Activated CD4-positive, alpha-beta T cell treated with anti-CD3 and anti-CD28 coated beads, Interleukin-2, amount 50 U/mL, for 4 hours (primary cell): ENCODE measurements around the gene RAB9A.

Source experiments
- DNase-seq, 2 experiments: peaks; one replicate each; pipeline ENCODE4 v3.0.0-alpha.2; 2020

RAB9A gene

DNA sequence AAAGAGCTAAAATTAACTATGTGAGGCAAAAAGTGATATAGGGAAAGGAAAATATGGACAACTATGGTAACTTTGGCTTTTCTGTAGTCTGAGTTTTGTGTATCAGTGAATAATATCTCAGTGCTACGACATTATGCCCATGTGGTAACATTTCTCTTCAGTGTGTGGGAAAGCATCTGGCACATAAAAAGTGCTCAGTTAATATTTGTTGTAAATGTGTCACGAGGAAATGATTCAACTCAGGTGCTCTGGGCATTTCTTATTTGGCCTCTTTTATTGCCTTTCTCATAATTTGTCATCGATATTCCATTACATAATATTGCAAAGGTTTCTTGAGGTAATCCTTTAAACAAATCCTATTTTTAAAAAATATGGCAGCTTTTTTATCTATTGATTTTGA is 63.2 kb downstream of the RAB9A start:
- DNase-seq: no peak

DNA sequence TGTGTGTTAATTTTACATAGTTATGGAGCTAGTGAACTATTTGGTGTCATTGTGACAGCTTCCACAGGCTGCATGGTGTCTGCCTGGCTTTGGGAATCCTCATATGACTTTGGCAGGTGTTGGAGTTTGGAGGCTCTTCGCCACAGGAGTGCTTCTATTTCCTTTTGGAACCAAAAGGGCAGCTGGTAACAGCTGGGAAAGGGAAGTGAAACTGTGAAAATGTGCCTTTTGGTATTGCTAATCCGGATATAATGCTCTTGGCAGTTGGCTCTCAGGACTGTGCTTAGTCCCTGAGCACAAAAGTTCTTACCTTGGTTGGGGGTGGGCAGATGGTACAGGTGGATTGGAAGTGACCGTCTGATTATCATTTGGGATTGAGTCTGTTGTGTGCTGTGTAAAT is 63.7 kb downstream of the RAB9A start:
- DNase-seq: no peak

DNA sequence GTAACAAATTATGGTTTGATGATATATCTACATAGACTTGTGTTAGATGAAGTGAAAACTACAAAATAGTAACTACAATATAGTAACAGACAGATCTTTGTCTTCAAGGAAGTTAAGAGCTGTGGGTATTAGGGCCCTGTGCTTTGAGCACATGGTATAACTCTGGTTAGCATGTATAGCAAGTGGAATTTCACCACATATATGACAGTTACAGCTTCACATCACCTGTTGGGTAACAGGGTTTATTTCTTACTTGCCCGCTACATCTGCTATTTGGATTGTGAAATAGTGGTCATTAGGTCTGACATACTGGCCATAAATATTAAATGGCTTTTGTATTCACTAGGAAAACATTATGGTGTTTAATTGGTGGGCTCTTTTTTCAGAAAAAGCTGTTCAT is 65.8 kb downstream of the RAB9A start:
- no peak for DNase-seq

DNA sequence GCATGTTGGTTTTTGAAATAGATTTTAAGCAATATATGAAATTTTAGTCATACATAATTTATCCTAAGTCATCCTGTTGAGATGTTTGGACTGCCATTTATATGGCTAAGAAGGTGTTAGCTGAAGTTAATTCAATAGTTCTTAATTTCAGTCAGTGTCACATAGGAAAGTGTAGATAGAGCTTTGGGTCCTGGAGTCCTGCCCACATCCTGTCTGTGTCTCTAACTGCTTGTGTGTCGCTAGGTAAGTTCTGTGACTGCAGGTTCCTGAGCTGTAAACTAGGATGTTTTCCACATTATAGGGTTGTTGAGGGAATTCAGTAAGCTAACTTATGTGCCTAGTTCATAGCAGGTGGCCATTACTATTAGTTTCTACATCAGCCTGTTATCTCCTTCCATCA is 66.3 kb downstream of the RAB9A start:
- no peak for DNase-seq

DNA sequence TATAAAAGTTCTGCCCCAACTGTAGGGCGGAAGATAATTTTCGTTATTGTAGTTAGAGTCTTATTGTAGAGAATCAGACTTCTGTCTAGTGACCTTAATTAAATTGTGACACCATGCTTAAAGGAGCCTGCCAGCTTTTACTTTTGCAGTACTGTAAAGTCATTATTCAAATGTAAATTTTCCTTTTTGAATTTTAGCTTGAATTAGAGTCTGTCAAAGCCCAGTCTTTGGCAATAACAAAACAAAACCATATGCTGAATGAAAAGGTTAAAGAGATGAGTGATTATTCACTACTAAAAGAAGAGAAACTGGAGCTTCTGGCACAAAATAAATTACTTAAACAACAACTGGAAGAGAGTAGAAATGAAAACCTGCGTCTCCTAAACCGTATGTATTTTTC is 67.5 kb downstream of the RAB9A start:
- no peak for DNase-seq

DNA sequence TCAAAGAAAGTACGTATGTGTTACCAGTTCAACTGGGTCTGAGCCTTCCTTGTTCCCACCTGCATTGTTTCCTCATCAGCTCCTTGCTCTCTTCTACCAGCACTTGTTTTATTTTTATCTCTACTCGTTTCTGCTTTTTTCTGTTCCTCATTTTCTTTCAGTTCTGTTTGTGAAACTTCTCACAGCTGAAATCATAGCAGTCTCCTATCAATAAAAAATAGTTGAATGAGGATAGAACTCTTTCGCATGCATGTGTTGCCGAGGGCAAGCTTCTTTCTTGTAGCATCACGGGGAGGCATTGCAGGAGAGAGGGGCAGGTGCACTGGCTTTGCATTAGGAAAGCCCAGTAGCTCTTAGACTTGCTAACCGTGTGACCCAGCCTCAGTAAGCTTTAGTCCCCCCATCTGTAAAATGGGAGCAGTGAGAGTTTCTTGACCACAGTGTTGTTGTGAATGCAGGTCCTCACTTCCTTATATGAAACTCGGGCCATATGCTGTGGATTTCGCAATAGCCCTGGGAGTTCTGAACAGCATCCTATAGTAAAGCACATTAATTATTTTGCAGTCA is 70.3 kb downstream of the RAB9A start:
- DNase-seq: no peak
